ENCODE results near the gene DYDC1. TPM values are rescaled to one million over a fixed set of nuclear protein-coding genes. Genes with fewer than 3 reads are reported as not detected.
A peak's percentile ranks its signal among the peaks of the same experiment; 100 is the strongest.

DYDC1 gene
- total RNA-seq, 4 donors from 2014 or later = not detected

DNA sequence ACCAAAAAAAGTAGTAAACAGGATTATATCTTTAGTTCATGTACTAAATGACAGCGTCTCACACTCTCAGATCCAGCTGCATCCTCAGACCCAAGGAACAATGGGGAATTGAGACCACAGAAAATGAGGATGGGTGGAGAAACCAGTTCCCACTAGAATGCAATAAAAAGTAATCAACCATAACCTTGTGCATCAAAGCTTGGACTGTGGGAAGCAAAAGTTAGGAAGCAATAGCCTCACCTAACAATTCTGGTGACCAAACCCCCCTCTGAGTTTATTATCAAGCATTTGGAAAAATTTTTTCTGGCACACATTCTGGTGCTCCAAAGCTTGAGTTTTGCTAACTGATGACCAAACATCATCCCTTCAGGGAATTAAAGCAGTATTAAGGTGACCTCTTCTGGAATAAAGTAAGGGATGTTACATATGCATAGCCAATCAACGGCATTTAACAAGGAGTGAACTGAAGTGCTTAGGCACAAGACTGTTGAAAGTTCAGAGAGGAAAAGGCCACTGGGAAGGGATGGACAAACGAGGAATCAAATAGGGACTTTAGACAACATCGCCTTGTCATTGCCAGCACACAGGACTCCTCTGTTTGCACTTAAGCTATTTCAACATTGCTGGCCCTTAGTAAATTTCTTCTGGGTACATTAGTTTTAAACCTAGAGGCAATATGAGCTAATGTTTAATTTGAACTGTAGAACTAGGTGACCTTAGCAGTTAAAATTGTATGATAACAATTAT lies 65.9 kb downstream of the DYDC1 start:
- Histone ChIP-seq H3K36me3 (no peaks in the 10 kb centered on the region), H3K27me3 (no peaks in the 10 kb centered on the region), H3K27ac (no peak overlapping the region), H3K4me3 (no peak overlapping the region), H3K4me1 (peaks cover 0 to 11% (median 0%) of the 10 kb centered on the region in 3 donors), H3K9me3 (no peaks in the 10 kb centered on the region)
- intact Hi-C loops (cut with DNase I) = no loop called here
- DNase-seq = no peak
- WGBS, 2 donors = 79% methylated on average over 4 of the region's 4 CpGs
- no peak for TF ChIP-seq POLR2A (IDR thresholded peaks at IDR 0.05)
- TF ChIP-seq, protein P1, sequence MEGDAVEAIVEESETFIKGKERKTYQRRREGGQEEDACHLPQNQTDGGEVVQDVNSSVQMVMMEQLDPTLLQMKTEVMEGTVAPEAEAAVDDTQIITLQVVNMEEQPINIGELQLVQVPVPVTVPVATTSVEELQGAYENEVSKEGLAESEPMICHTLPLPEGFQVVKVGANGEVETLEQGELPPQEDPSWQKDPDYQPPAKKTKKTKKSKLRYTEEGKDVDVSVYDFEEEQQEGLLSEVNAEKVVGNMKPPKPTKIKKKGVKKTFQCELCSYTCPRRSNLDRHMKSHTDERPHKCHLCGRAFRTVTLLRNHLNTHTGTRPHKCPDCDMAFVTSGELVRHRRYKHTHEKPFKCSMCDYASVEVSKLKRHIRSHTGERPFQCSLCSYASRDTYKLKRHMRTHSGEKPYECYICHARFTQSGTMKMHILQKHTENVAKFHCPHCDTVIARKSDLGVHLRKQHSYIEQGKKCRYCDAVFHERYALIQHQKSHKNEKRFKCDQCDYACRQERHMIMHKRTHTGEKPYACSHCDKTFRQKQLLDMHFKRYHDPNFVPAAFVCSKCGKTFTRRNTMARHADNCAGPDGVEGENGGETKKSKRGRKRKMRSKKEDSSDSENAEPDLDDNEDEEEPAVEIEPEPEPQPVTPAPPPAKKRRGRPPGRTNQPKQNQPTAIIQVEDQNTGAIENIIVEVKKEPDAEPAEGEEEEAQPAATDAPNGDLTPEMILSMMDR (IDR thresholded peaks at IDR 0.05) = no peak

DNA sequence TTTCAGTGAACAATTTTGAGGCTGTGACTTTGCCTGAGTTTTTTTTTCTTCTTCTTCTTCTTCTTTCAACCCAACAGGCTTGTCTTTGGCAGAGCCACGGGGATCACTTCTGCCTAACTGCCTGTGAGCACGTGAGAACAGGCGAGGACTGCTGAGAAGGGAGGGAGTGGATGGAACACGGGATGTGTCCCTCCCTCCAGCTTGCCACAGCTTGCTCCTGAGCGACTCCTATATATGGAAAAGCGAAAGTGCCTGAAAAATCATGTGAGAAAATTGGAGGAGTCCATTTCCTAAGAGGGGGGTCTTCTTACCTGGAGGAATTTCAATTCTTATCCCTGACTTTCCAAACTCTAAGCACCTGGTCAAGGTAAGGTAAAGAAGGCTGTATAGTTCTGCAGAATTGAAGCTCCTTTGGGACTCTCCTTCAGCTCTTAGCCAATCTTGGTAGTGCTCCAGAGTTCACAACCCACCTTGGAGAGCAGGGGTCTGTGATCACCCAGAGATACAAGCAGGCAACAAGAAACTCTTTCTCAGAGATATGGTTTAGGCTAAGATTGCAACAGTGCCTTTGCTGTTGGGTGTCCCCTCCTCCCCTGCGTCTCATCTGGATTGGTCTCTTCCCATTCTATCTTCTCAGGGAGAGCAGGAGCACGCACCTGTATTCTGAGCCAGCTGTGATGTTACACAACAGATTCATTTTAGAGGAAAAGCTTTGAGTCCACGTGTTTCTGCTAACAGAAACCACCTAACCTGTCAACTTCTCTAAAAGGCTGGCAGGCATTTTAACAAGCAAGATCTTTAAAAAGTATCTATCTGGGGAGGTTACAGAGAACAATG lies 66.9 kb downstream of the DYDC1 start, which contains the start of gene MAT1A:
TSS of gene MAT1A (minus strand) at position 208 of the 837 bp plus-strand sequence. CDS start 235 bp downstream, outside the sequence.
- DNase-seq = no peak
- Histone ChIP-seq H3K27ac (peak within 1 kb of the TSS in 3 of 4 donors; percentile 40 to 79 (median 59)), H3K4me3 (peak within 1 kb of the TSS in 1 of 4 donors; percentile 38), H3K36me3 (no peaks in the 10 kb centered on the region), H3K4me1 (peaks cover 0 to 11% (median 0%) of the 10 kb centered on the region in 3 donors), H3K27me3 (no peaks in the 10 kb centered on the region), H3K9me3 (no peaks in the 10 kb centered on the region)
- 8 to 19% methylated on average over 4 to 9 of the region's 9 CpGs for WGBS, 2 donors
- intact Hi-C loops (cut with DNase I) = no loop called here
- TF ChIP-seq POLR2A (IDR thresholded peaks at IDR 0.05) = no peak
- TF ChIP-seq, protein P1 (IDR thresholded peaks at IDR 0.05) = no peak

DNA sequence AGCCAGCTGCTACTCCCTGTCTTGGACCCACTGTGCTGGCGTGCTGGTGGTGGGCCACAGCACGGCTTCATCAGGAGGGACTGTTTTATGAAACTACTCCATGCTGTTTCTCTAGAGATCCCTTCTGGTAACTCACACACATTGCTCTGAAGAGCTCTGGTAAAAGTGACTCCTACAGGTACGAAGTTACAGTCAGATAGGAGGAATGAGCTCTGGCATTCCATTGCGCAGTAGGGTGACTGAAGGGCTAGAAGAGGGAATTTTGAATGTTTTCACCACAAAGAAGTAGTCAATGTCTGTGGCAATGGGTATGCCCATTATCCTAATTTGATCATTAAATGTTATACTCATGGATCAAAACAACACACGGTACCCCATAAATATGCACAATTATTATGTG lies 67.7 kb downstream of the DYDC1 start:
- Histone ChIP-seq H3K27ac (no peak overlapping the region), H3K36me3 (no peaks in the 10 kb centered on the region), H3K9me3 (no peaks in the 10 kb centered on the region), H3K4me1 (peaks cover 0 to 11% (median 0%) of the 10 kb centered on the region in 3 donors), H3K27me3 (no peaks in the 10 kb centered on the region), H3K4me3 (no peak overlapping the region)
- DNase-seq = no peak
- 92 to 94% methylated on average over 5 of the region's 5 CpGs for WGBS, 2 donors
- TF ChIP-seq POLR2A (IDR thresholded peaks at IDR 0.05) = no peak
- TF ChIP-seq, protein P1 (IDR thresholded peaks at IDR 0.05) = no peak
- intact Hi-C loops (cut with DNase I) = no loop called here

Other genes starting within 250 kb of the DYDC1 start
- 10 to 100 TPM in 1 of 4 donors, 1 to 10 TPM in 3; 2.7 to 22.1 (median 3.0) TPM for gene PLAC9, start 224.0 kb downstream of the DYDC1 start, total RNA-seq
- 100 to 1,000 TPM; 131 to 243 (median 163) TPM for gene ANXA11, start 151.2 kb downstream of the DYDC1 start, total RNA-seq
- 1 to 10 TPM in 1 of 4 donors, under 1 TPM in 3; 0.09 to 2.3 (median 0.55) TPM for gene MAT1A, start 67.1 kb downstream of the DYDC1 start, total RNA-seq
- gene DYDC2, start within 50 bp of the DYDC1 start, total RNA-seq = under 1 TPM in 1 of 4 donors, not detected in 3; 0.15 TPM
- 100 to 1,000 TPM in 2 of 4 donors, 10 to 100 TPM in 2; 68.0 to 185 (median 103) TPM for gene PRXL2A, start 51.8 kb upstream of the DYDC1 start, total RNA-seq
- gene TSPAN14, start 97.6 kb upstream of the DYDC1 start, total RNA-seq = 100 to 1,000 TPM in 2 of 4 donors, 10 to 100 TPM in 2; 66.4 to 118 (median 89.8) TPM
- gene SH2D4B, start 181.1 kb upstream of the DYDC1 start, total RNA-seq = under 1 TPM in 1 of 4 donors, not detected in 3; 0.13 TPM